Retinal pigment epithelial cell (primary cell): Measurements from ENCODE around the gene HSPG2.

Experiments
- DNase-seq: peaks from one replicate; pipeline ENCODE4 v3.0.0-alpha.2; 2010; ENCODE audit warnings: low read depth
- H3K4me3 ChIP-seq: 2 replicates; pipeline ENCODE4 v1.5.1; 2011; ENCODE audit warnings: mild to moderate bottlenecking, low read length, control low read depth, moderate library complexity
- CTCF ChIP-seq: conservative IDR thresholded peaks from 2 replicates; pipeline ENCODE4 v1.5.1; 2011; ENCODE audit warnings: low read depth, low read length, control low read depth, inconsistent platforms

The HSPG2 gene

GRCh38 chr1:21825393-21825792 lies 111.7 kb downstream of the HSPG2 start:
- no peak for DNase-seq
- no peak overlapping the region for H3K4me3 ChIP-seq
- no peak for TF ChIP-seq CTCF

- no peak for TF ChIP-seq CTCF
- DNase-seq = no peak
- H3K4me3 ChIP-seq = no peak overlapping the region
These were observed 112.2 kb downstream of the HSPG2 start for GRCh38 chr1:21824926-21825325.

GRCh38 chr1:21823980-21824702 lies 113.0 kb downstream of the HSPG2 start:
- H3K4me3 ChIP-seq = no peak overlapping the region
- no peak for DNase-seq
- TF ChIP-seq CTCF = no peak

- no peak for DNase-seq
- no peak overlapping the region for H3K4me3 ChIP-seq
- TF ChIP-seq CTCF = no peak
These were observed 113.7 kb downstream of the HSPG2 start for GRCh38 chr1:21823206-21823979.

GRCh38 chr1:21822349-21822748 lies 114.8 kb downstream of the HSPG2 start:
- no peak overlapping the region for H3K4me3 ChIP-seq
- no peak for TF ChIP-seq CTCF
- DNase-seq = no peak

- no peak overlapping the region for H3K4me3 ChIP-seq
These were observed 115.6 kb downstream of the HSPG2 start for GRCh38 chr1:21821385-21822019.

More at GRCh38 chr1:21821385-21822019, 115.6 kb downstream of the HSPG2 start:
- TF ChIP-seq CTCF = no peak
- no peak for DNase-seq
